ENCODE measurements around the gene SPATA17.

The SPATA17 gene

DNA sequence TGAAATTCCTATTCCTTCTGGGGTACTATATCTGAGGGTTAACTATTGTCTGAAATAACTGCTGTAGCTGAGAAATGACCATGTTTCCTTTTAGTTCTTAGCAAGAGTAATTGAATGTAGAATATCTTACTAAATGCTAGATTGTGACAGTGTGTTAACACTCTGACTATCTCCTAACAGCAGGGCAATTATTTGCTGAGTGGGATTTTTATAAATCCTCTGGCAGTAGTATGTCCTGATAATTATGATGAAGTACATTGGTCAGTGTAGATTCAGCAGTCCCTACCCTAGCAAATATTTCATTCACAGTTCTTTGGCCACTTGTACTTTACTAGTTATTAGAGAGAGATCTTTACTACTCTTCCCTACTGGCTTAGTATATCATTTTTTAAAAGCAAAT, 138.6 kb downstream of the SPATA17 start:
- Histone ChIP-seq H3K9ac (no peak overlapping the region), H3K4me2 (no peak overlapping the region), H4K20me1 (ENCODE audit: insufficient read depth) (no peaks in the 10 kb centered on the region), H3K36me3 (ENCODE audit: insufficient read depth) (no peaks in the 10 kb centered on the region), H3K79me2 (ENCODE audit: insufficient read depth, low read depth) (no peaks in the 10 kb centered on the region), H3K27me3 (ENCODE audit: insufficient read depth, low read depth) (no peaks in the 10 kb centered on the region), H3K27ac (no peak overlapping the region), H3K4me3 (IDR thresholded peaks at IDR 0.05; ENCODE audit: insufficient read depth, low read depth, low read length) (no peak overlapping the region), H2AFZ (ENCODE audit: low read depth) (no peak overlapping the region), H3K4me1 (ENCODE audit: low read depth, poor library complexity, severe bottlenecking) (no peaks in the 10 kb centered on the region)
- no peak for TF ChIP-seq CTCF (conservative IDR thresholded peaks at IDR 0.05; ENCODE audit: low read depth, low read length)

DNA sequence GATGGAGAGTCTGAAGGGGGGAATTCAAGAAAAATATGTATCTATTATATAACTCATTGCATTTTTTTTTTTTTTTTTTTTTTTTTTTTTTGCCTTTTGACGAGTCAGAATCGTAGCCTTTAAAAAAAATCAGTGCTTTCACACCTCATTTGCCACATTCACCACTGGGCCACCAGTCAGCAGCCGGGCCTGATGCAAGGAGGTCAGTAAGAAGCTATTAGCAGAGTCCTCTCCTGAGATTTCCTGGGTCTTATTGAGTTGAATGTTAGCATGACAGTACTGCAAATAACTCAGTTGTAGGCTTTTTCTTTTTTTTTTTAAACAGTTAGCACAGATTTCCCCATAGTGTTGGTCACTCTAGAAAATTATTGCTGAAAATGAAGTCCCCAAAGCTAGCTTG, 139.8 kb downstream of the SPATA17 start:
- H4K20me1 ChIP-seq (ENCODE audit: insufficient read depth) = no peaks in the 10 kb centered on the region
- no peak for TF ChIP-seq CTCF (conservative IDR thresholded peaks at IDR 0.05; ENCODE audit: low read depth, low read length)
- H2AFZ ChIP-seq (ENCODE audit: low read depth) = no peak overlapping the region
- no peaks in the 10 kb centered on the region for H3K79me2 ChIP-seq (ENCODE audit: insufficient read depth, low read depth)
- no peak overlapping the region for H3K4me3 ChIP-seq (IDR thresholded peaks at IDR 0.05; ENCODE audit: insufficient read depth, low read depth, low read length)
- no peaks in the 10 kb centered on the region for H3K27me3 ChIP-seq (ENCODE audit: insufficient read depth, low read depth)
- no peak overlapping the region for H3K27ac ChIP-seq
- no peak overlapping the region for H3K4me2 ChIP-seq
- H3K4me1 ChIP-seq (ENCODE audit: low read depth, poor library complexity, severe bottlenecking) = no peaks in the 10 kb centered on the region
- H3K9ac ChIP-seq = no peak overlapping the region
- H3K36me3 ChIP-seq (ENCODE audit: insufficient read depth) = no peaks in the 10 kb centered on the region

DNA sequence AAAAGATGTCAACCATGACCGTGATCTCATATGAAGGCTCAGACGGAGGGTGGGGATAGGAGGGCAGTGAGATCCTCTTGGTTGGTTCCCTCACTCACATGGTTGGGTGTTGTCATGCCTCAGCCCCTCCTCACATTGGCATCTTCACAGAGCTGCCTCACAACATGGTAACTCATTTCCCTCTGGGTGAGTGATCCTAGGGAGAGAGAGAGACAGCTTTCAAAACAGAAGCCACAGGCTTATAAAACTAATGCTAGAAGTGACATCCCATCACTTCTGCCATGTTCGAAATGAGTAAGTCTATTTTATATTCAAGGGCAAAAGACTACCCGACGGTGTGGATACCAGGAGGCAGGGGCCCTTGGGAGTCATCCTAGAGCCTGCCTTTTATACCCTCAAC, 145.5 kb downstream of the SPATA17 start:
- Histone ChIP-seq H3K4me2 (no peak overlapping the region), H4K20me1 (ENCODE audit: insufficient read depth) (no peaks in the 10 kb centered on the region), H3K4me3 (IDR thresholded peaks at IDR 0.05; ENCODE audit: insufficient read depth, low read depth, low read length) (no peak overlapping the region), H3K79me2 (ENCODE audit: insufficient read depth, low read depth) (no peaks in the 10 kb centered on the region), H2AFZ (ENCODE audit: low read depth) (no peak overlapping the region), H3K36me3 (ENCODE audit: insufficient read depth) (no peaks in the 10 kb centered on the region), H3K9ac (no peak overlapping the region), H3K27me3 (ENCODE audit: insufficient read depth, low read depth) (no peaks in the 10 kb centered on the region), H3K27ac (no peak overlapping the region), H3K4me1 (ENCODE audit: low read depth, poor library complexity, severe bottlenecking) (no peaks in the 10 kb centered on the region)
- no peak for TF ChIP-seq CTCF (conservative IDR thresholded peaks at IDR 0.05; ENCODE audit: low read depth, low read length)

DNA sequence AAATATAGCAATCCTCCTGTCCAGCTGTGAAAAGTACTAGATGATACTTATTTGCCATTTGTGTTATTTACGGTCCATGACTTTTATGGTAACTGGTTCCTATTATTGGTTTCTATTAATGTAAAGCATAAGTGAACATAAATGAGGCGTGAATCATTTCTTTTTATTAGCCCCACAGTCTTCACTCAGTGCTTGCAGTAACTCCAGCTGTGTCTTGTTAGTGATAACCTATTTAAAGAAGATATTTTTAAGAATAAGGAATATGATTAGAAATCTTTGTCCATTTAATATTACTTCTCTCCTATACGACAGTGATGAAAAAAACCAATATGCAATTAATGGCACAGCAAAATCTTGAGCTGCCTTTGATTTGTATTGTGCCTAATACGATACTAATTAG, 149.9 kb downstream of the SPATA17 start:
- Histone ChIP-seq H3K4me1 (ENCODE audit: low read depth, poor library complexity, severe bottlenecking) (no peaks in the 10 kb centered on the region), H3K9ac (no peak overlapping the region), H2AFZ (ENCODE audit: low read depth) (no peak overlapping the region), H4K20me1 (ENCODE audit: insufficient read depth) (no peaks in the 10 kb centered on the region), H3K36me3 (ENCODE audit: insufficient read depth) (no peaks in the 10 kb centered on the region), H3K27ac (no peak overlapping the region), H3K4me2 (no peak overlapping the region), H3K4me3 (IDR thresholded peaks at IDR 0.05; ENCODE audit: insufficient read depth, low read depth, low read length) (no peak overlapping the region), H3K79me2 (ENCODE audit: insufficient read depth, low read depth) (no peaks in the 10 kb centered on the region), H3K27me3 (ENCODE audit: insufficient read depth, low read depth) (no peaks in the 10 kb centered on the region)
- no peak for TF ChIP-seq CTCF (conservative IDR thresholded peaks at IDR 0.05; ENCODE audit: low read depth, low read length)

GRCh38 chr1:217791091-217791490, 159.9 kb downstream of the SPATA17 start:
- Histone ChIP-seq H3K79me2 (ENCODE audit: insufficient read depth, low read depth) (no peaks in the 10 kb centered on the region), H3K9ac (no peak overlapping the region), H3K27me3 (ENCODE audit: insufficient read depth, low read depth) (no peaks in the 10 kb centered on the region), H3K27ac (no peak overlapping the region), H3K4me3 (IDR thresholded peaks at IDR 0.05; ENCODE audit: insufficient read depth, low read depth, low read length) (no peak overlapping the region), H3K4me1 (ENCODE audit: low read depth, poor library complexity, severe bottlenecking) (no peaks in the 10 kb centered on the region), H4K20me1 (ENCODE audit: insufficient read depth) (no peaks in the 10 kb centered on the region), H3K4me2 (no peak overlapping the region), H2AFZ (ENCODE audit: low read depth) (no peak overlapping the region), H3K36me3 (ENCODE audit: insufficient read depth) (no peaks in the 10 kb centered on the region)
- no peak for TF ChIP-seq CTCF (conservative IDR thresholded peaks at IDR 0.05; ENCODE audit: low read depth, low read length)

Data from KMS-11 (cell line).